ENCODE results near the gene ZNF827.

The ZNF827 gene, protein sequence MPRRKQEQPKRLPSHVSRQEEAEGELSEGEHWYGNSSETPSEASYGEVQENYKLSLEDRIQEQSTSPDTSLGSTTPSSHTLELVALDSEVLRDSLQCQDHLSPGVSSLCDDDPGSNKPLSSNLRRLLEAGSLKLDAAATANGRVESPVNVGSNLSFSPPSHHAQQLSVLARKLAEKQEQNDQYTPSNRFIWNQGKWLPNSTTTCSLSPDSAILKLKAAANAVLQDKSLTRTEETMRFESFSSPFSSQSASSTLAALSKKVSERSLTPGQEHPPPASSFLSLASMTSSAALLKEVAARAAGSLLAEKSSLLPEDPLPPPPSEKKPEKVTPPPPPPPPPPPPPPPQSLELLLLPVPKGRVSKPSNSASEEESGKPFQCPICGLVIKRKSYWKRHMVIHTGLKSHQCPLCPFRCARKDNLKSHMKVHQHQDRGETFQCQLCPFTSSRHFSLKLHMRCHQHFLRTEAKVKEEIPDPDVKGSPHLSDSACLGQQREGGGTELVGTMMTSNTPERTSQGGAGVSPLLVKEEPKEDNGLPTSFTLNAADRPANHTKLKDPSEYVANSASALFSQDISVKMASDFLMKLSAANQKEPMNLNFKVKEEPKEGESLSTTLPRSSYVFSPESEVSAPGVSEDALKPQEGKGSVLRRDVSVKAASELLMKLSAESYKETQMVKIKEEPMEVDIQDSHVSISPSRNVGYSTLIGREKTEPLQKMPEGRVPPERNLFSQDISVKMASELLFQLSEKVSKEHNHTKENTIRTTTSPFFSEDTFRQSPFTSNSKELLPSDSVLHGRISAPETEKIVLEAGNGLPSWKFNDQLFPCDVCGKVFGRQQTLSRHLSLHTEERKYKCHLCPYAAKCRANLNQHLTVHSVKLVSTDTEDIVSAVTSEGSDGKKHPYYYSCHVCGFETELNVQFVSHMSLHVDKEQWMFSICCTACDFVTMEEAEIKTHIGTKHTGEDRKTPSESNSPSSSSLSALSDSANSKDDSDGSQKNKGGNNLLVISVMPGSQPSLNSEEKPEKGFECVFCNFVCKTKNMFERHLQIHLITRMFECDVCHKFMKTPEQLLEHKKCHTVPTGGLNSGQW

DNA sequence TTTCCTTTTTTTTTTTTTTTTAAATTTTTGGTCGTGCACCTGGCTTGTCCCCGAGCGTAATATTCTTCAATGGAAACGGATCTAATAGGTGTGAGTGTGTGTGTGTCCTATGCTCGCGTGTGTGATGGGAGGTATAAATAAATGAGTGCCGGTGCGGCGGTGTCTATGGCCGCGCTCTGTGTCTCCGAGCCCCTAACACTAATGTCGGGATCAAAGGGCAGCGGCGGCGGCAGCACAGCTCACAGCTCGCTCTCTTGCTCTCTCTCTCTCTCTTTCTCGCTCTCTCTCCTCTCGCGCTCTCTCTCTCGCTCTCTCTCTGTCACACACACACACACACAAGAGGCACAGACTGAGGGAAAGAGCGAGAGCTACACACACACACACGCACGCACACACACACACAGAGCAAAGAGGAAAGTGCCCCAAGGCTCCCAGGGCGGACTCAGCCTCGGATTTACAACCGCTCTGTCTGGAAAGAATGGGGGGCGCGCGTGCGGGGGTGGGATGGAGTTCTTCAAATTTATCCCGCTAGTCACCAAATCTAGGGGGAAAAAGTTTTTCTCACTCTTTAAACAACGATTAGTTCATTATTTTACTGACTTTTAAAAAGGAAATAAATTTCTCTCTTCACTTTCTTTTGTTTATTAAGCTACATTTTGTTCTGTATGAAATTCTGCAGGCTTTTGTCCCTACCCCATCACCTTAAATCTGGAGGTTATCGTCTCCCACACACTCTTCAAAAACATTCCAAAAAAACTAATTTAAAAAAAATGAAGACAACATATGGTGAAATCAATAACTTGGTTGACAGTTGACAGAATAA is at the start of gene ZNF827:
TSS of gene ZNF827 (minus strand) at position 206 of the 823 bp plus-strand sequence. CDS start 416 bp downstream, outside the sequence.
- DNase-seq, result peak; percentile 92

DNA sequence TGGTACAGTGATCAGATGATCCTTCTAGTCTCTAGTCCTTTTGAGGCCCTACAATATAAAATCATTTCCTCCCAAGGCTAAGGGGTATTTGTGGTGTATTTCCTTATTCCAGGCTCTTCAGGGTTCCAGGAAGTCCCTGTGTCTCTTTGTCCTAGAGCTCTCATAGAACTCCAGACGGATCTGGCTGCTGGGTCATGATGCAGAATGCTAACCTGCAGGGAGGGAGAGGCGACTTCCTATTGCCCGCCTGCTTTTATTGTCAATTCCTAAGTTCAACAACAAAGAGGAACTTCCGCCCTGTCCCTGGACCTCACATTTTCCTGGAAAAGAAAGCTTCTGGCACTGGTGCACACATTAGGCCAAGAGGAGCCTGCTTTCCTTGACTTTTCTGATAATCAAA is 45.9 kb upstream of the ZNF827 start:
- DNase-seq, result no peak

DNA sequence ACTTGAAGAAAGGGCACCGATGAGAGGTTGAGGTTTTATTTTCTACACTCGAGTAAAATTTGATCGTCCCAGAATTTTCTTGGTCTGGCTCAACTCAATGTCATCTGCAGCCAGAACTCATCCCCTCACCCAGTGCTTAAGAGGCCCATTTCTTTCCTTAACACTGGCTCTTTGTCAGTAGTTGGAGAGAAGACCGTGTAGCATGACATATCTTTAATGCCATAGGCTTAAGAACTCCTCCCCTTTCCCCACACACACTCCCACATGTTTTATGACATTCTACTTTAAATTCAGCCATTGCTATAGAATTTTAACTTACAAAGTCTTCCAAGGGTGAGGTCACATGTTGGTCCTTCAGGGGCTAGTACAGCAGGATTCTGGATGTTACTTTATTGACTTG is 44.2 kb upstream of the ZNF827 start:
- DNase-seq, result no peak

DNA sequence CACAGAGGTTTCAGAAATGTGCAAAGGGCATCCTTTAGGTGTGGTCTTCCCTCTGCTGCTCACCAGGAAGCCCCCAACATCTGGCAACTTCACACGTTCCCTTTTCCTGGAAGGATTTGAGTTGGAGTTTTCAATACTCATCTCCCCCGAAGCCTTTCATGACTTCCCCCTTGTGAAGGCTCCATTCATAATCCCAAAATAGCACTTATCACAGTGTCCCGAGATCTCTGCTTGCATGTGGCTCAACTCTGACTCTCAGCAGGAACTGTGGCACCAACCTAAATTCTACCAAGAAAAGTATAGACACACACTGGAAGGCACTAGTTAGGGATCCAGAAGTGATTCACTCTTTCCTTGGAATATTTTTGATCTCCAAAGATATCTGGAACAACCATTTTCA is 40.5 kb upstream of the ZNF827 start:
- DNase-seq, result no peak

DNA sequence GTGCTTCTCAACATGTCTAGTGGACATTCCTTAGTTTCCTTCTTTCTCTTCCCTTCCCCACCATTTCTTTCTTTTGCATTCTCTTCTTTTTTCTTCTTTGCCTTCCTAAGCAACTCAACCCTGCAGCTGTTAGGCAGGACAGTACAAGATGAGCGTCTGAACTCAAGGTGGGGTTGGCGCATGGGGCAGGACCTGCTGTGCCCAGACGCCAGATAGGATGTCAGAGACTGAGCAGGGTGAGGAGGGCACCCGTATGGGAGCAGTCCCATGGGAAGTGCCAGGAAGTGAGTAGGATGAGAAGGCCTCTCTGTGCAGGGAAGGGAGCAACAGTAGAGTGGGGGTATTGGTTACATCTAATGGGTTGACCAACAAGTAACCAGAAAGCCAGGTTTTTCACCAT is 38.1 kb upstream of the ZNF827 start:
- DNase-seq, result no peak

DNA sequence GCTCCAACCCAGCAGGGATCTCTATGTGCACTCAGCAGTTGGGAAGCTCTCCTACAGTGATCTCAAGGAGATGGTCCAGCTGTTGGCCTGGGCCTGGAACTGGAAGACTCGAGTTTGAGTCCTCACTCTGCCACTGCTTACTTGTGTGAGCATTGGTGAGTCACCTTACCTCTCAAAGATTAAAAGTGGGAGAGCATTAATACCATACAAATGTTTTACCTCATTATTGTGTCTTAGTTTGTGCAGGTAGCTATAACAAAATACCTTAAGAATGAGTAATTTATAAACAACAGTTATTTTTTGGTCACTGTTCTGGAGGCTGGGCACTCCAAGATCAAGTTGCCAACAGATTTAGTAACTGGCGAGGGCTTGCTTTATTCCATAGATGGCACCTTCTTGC is 21.4 kb upstream of the ZNF827 start:
- DNase-seq, result no peak

DNA sequence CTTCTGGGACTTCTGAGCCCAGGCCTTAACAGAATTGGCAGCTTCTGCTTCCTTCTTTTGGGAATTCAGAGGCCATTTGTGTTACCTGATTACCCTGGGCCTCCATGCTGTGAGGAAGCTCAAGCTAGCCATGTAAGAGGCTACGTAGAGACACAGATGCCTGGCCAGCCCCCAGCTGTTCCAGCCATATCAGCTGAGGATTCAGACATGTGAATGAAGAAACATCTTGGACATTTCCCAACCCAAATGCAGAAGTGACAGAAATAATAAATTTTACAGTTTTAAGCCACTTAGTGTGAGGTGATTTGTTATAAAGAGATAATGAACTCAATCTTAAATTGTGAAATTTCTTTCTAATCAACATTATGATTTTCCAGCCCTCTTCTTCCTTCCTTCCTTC is 18.7 kb upstream of the ZNF827 start:
- DNase-seq, result peak; percentile 4 to 28

DNA sequence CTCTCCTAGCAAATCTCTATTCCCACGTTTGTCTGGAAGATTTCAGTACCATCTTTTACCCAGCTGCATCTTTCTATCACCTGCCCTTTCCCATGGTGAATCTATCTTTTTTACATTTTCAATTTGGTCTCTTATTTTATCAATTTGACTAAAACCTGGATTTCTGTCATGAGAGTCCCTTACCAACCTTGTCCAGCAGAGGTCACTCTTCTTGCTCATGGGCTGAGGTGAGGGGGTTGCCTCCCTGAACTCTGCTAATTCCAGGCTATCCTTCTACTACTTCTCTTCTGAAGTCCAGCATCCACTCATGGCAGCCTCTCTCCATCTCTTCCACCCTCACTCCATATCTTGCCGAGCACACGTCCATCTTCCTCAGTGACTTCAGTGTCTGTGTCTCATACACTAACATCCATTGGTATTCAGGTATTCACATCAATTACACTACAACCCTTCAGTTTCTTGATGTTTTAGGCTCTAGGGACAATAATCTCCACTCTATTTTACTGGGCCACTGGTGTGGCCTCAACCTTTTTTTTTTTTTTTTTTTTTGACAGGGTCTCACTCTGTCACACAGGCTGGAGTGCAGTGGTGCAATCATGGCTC is 17.8 kb upstream of the ZNF827 start:
- DNase-seq, result peak; percentile 59 to 75

DNA sequence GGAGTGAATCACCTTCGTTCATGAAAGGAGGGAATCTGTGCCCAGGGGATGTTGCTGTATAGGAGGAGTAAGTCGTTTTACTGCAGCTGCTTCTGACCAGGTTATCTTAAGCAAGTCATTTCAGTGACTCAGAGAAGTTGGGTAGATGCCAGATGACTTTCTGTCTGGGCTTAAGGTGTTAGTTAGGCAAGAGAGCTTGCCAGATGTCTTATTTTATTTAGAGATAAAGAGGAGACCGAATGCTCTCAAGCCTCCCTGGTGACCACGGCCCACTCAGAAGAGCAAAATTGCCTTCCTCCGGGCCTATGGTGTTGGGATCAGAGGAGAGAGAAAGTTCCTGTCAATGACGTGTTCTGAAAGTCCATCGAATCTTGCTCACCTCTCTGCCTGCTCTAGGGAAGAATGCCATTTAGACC is 16.3 kb upstream of the ZNF827 start:
- no peak for DNase-seq

DNA sequence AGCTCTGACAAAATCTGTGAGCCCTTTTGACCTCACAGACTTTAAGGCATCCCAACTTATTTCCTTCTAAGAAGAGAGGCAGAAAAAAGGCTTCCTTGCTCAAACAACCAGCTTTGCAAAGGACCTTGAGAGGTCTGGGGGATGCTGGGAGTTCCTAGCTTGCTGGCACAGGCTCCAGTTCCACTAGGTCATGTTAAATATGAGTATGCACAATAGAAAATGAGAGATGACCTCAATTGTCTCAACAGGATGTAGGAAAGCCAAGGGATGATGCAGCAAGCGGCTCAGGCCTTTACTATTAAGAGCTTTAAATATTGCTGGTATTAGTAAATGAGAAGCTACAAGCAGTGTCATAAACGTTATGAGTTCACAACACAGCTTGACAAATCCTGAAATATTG is 13.3 kb upstream of the ZNF827 start:
- DNase-seq, result no peak

DNA sequence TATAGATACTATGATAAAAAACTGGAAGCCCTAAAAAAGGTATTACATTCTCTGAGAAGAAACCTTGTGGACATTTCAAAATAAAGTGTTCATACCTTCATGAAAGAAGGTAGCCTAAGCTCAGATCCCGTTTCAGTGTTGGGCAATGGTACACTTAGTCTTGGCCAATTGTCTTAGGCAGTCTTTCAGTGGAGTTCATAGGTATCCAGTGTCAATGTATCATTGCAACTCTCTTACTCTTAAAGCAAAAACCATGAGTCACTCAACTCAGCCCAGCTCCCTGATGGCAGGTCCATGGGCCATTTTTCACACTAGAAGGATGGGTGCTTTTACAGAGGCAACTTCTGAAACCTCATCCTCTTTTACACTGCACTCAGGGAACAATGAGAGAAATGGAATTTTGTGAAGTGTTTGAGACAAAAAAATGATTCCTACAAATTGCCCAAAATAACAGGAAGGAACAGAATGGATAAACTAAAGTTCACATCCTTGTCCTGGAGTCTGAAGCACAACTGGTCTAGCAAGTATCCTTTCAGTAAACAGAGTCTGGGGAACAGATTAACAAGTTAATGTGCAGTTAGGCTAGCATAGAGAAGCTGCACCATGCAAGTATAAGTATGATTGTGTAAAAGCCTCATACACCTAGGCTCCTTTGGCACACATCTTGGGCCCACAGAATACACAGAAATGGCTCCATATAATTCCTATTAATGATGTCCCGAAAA is 7.0 kb upstream of the ZNF827 start:
- DNase-seq, result no peak

DNA sequence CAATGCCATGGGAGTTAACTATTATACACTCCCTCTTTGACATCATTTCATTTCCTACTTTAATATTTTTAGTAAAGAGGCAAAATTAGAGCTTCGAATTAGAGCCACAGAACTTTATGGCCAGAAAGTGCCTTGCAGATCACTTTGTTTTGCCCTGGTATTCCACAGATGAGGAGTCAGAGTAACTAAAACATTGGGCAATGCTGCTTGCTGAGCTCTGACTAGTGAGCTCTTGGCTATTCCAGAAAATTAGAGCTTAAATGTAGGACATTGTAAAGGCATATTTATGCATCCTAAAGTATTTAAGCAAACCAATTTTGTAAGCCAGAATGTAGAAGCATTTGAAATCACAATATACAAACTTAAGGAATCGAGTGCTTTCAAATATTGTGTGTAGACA is 6.3 kb upstream of the ZNF827 start:
- no peak for DNase-seq

DNA sequence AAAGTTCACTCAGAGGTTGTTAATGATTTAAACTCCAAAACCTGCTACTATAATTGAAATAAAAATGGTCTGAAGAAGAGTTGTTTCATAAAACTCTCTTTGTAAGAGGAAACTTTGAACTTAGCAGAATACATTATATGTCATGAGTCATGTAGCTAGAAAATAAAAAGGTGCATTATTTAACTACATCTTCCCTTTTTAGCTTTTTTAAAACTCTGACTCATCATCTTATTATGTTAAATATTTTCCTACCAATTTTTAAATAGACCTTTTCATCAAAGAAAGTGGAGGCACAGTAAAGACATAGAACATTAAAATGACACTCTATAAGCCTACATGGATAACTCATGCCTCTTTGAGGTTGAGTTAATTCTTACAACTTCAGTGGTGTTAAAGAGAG is 1.2 kb upstream of the ZNF827 start:
- DNase-seq, result no peak

DNA sequence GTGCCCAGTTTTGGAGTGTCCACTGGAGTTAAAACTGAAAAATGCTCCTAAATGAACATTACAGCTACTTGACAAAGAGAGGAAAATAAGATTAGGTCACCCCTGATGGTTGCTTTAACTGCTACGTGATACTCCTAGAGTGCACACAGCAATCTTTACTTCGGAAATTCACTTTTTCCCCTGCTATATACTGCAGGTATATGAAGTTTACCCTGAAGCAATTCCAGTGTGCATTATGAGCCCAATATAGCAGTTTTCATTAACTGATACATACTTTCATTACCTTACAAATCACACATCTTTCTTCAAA is 773 bp upstream of the ZNF827 start:
- no peak for DNase-seq

DNA sequence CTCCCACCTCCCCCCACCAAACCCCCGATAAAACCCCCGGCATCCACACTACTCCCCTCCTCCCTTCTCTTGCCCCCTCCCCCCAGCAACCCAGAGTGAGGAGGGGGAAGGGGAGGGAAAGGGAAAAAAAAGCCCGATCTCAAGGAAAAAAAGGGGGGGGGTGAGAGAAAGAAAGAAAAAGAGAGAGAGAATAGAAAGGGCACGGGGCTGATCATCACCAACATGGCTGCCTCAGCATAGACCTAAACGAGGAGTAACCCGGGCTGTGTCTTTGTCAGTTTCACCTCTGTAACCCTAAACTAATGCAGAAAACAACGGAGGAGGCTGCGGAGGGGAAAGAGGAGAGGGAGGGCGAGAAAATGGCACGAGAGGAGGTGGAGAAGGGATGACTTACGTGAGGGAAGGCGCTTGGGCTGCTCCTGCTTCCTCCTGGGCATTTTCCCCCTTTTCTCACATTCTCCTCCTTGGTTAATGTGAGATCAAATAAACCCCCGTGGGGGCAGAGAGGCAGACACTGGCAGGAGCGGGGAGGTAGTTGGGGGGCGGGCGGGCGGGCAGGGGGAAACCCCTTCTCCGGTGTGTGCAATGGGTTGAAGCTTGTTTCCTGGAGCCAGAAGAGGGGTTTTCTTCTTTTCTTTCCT is 532 bp downstream of the ZNF827 start:
- peak; percentile 27 to 37 for DNase-seq

DNA sequence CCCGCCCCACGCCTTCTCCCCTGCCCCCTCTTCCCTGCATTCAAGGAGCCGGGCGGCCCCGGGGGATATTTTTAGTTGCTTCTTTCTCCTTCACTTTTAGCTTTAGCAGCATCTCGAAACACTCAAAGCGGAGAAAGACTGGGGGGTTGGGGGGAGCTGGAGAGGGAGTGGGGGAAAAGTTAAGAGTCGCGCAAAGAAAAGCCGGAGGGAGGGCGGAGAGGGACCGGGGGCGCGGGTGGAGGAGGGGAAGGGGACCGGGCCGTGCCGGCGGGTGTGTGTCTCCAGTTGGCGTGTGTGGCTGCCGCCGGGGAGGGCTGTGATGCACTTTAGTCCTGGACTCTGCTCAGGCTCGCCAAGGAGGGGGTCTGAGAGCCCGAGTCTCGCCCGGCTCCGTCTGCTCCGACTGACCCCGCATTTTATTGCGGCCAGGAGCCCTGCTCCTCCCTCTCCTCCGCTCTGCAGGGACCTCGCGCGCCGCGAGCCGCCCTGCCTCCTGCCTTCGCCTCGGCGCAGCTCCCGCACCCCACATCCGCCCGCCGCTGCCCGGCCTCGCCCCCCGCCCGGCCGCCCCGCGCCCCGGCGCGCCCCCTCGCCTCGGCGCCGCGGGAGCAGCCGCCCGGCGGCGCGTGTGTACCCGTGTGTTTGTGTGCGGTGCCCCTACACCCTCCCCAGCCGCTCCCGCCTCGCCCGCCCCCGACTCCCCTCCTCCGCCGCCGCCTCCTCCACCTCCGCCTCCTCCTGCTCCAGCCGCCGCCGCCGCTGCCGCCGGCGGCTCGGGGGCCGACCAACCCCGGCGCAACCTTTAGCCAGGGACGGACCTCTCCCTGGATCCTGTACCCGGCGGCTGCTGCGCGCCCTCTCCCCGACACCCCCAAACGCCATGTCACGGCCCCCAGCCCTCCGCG is 1.4 kb downstream of the ZNF827 start:
- DNase-seq, result peak in 1 of 2 experiments; percentile 78

DNA sequence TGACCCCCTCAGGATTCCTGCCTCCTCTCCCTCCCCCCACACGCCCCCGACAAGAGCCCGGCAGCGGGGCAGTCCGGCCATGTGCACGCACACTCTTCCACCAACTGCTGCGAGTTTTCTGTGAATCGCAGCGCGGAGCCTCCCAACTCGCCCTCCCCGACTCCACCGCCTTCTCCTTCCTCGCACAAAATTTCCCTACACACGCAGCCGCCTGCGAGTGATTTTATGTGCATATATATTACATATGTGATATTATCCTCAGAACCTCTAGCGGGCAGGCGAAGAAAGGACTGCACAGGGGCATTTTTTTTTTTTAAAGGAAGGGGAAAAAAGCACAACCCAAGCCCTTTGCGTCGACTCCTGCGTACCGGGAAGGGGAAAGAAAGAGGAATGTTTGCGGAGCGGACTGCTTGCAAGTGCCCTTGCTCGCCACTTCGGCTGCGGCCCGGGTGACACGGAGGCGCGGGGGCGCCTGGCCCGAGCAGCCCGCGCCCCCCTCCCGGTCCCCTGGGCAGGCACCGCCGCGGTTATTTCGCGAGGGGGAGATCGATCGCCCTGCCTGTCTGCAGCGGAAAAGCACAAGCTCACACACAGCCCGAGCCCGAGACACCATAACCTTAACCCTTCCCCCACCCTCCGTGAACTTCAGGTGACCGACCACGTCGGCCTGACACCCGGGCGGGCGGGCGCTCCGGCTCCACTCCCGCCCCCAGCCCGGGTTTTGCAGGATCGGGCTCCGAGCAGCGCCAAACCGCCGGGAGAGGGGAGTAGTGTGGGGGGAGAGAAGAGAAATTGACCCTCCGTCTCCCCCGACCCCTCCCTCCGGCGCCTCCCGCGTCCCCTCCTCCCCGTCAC is 2.3 kb downstream of the ZNF827 start:
- DNase-seq, result peak; percentile 62 to 88

DNA sequence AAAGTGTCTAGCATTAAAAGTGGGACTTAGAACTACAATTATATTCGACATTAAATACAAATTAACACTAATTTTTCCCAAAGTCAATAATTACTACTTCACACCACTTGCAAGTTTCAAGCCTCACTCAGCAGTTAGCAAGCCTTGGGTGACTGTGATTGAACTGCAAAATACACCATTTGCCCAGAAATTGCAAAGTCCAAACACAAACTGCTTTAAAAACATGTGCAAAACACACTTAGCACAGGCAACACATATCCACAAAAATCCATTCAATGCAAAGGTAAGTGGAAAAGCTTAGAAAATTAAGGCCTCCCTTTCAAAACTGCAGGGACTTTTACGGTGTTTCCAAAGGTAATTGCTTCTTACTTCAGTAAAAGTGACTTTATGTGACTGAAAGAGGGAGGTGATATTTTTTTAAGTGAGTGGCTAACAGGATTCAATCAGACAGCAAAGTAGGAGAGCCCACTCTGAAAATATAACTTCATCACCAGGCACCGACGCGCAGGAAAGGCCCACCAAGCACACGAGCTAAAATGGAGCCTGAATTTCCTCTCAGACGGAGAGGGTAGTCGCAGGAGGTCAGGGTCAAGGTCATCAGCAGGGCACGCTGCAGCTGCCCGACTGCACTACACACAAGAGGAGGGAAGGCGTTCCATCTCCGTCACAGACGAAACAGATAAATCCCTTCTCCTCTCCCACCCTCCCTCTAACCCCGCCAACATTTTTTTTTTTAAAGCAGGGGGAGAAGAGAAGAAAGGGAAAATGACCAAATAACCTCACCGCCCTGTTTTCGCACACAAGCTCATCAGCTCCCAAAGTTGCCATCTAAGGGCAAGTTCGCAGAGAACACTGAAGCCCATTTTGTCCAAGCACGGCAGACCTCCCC is 3.1 kb downstream of the ZNF827 start:
- DNase-seq, result peak; percentile 43 to 57

All from Kasumi-1 (cell line).